GM06990 (cell line): ENCODE results near the gene ARHGAP18.

Experiments used
- DNase-seq: peaks from one replicate; pipeline ENCODE4 v3.0.0-alpha.2; 2011; ENCODE audit not compliant: insufficient read length; ENCODE audit errors: extremely low read depth
- H3K27me3 ChIP-seq: replicated peaks from 2 replicates; pipeline ENCODE4 v1.6.0; 2011; ENCODE audit warnings: low read length; ENCODE audit not compliant: control insufficient read depth, insufficient read depth
- H3K36me3 ChIP-seq: 2 replicates; pipeline ENCODE4 v1.5.1; 2011; ENCODE audit warnings: low read length; ENCODE audit not compliant: control insufficient read depth, insufficient read depth
- H3K4me3 ChIP-seq: replicated peaks from 2 replicates; pipeline ENCODE4 v1.5.1; 2011; ENCODE audit warnings: low read depth, mild to moderate bottlenecking, control low read depth, low read length
- CTCF ChIP-seq: IDR thresholded peaks from 2 replicates; pipeline ENCODE4 v1.5.1; 2011; ENCODE audit warnings: low read length, control low read depth, mild to moderate bottlenecking, inconsistent platforms; ENCODE audit not compliant: insufficient read depth, poor library complexity, severe bottlenecking

Gene ARHGAP18

GRCh38 chr6:129675669-129676472 lies 34.1 kb downstream of the ARHGAP18 start:
- Histone ChIP-seq H3K4me3 (no peak overlapping the region), H3K36me3 (no peaks in the 10 kb centered on the region), H3K27me3 (no peaks in the 10 kb centered on the region)
- no peak for TF ChIP-seq CTCF
- DNase-seq = no peak

- Histone ChIP-seq H3K4me3 (no peak overlapping the region), H3K36me3 (no peaks in the 10 kb centered on the region), H3K27me3 (no peaks in the 10 kb centered on the region)
- no peak for TF ChIP-seq CTCF
- no peak for DNase-seq
These were observed 36.2 kb downstream of the ARHGAP18 start for GRCh38 chr6:129673748-129674147.

- Histone ChIP-seq H3K4me3 (no peak overlapping the region), H3K36me3 (no peaks in the 10 kb centered on the region)
- DNase-seq = peak; percentile 54
These were observed 36.9 kb downstream of the ARHGAP18 start for GRCh38 chr6:129672881-129673631.

GRCh38 chr6:129672341-129672682 lies 37.7 kb downstream of the ARHGAP18 start:
- DNase-seq = no peak
- Histone ChIP-seq H3K4me3 (no peak overlapping the region), H3K27me3 (no peaks in the 10 kb centered on the region), H3K36me3 (no peaks in the 10 kb centered on the region)
- no peak for TF ChIP-seq CTCF

More at GRCh38 chr6:129672881-129673631, 36.9 kb downstream of the ARHGAP18 start:
- TF ChIP-seq CTCF = no peak
- H3K27me3 ChIP-seq = no peaks in the 10 kb centered on the region

GRCh38 chr6:129671442-129672340 lies 38.3 kb downstream of the ARHGAP18 start:
- H3K4me3 ChIP-seq = peak overlapping the region; percentile 11; the same call in 1 of the 2 replicates
- DNase-seq = peak; percentile 65
- no peaks in the 10 kb centered on the region for H3K36me3 ChIP-seq
- H3K27me3 ChIP-seq = no peaks in the 10 kb centered on the region
- TF ChIP-seq CTCF = peak; percentile 62
